ENCODE measurements around the gene DPM3. TPM values are rescaled to one million over a fixed set of nuclear protein-coding genes. Genes with fewer than 3 reads are reported as not detected.
A peak's percentile ranks its signal among the peaks of the same experiment; 100 is the strongest.

The DPM3 gene
- total and polyA plus RNA-seq, 9 of the 15 experiments (the other 6 are each of a cell fraction or from before 2014, with no cell fraction given): 3.7 to 120 (median 36.4) TPM

DNA sequence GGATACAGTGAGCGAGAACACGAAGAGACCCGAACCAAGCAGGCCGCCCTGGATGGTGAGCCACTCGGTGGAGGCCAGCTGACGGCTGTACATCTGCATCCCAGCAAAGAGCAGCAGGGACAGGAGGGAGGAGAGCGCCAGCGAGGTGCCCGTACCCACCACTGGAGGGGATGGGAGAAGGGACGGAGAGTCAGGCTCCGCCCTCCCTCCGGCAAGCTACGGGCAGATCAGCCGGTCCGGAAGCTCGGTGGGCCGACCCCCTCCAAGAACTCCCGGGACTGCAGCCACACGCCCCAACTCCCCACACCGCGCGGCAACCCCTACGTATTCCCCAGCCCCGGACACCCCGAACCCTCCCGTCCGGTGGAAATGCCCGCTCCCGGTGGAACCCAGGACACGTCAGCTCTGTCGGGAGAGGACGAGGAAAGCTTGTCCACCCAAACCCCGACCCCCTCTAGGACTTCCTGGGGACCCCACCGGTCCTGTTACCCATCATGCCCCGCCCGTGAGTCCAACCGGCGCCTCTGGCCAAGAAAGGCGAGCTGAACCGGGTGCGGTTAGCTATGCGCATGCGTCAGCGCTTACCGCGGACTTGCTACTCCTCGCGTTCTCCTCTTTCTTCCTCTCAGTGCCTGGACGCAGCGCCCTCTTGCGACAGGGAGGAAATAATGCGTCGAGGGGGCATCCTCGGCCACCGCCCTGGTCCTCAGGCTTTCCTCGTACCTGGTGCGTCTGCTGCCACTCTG lies 32.6 kb upstream of the DPM3 start, which contains the start of gene KRTCAP2 (continued):
- TF ChIP-seq GABPB1 (CRISPR knock-in tag; IDR thresholded peaks at IDR 0.05) (peak; percentile 65; the same call in 1 of the 2 replicates), EZH2 (IDR thresholded peaks at IDR 0.05; ENCODE audit: borderline replicate concordance, low read depth, low read length) (no peak), ZNF165 (CRISPR knock-in tag; IDR thresholded peaks at IDR 0.05; ENCODE audit: borderline replicate concordance) (0 out of 2 replicates have a peak, but pooled peaks have one; percentile 26), RAD21 (CRISPR knock-in tag; conservative IDR thresholded peaks at IDR 0.05 in 1 of 2, IDR thresholded peaks at IDR 0.05 in 1 of 2) (peak in 1 of 2 experiments; percentile 47; a peak in 3 of 4 replicates), TBP (optimal IDR thresholded peaks at IDR 0.05; ENCODE audit: low read depth, low read length) (peak; percentile 78), POLR2H (tag; IDR thresholded peaks at IDR 0.05; ENCODE audit: low read depth) (no peak), ZNF239 (CRISPR knock-in tag; IDR thresholded peaks at IDR 0.05) (peak; percentile 24; the same call in 1 of the 2 replicates), SMARCE1 (IDR thresholded peaks at IDR 0.05) (0 out of 2 replicates have a peak, but pooled peaks have one; percentile 48), HDAC1 (IDR thresholded peaks at IDR 0.05) (peak in 1 of 2 experiments; percentile 57; a peak in 1 of 4 replicates), POLR3G (IDR thresholded peaks at IDR 0.05; ENCODE audit: extremely low read depth, insufficient read length, insufficient replicate concordance) (no peak), KLF13 (tag; IDR thresholded peaks at IDR 0.05; ENCODE audit: borderline replicate concordance, low read depth) (no peak), ZNF77 (CRISPR knock-in tag; IDR thresholded peaks at IDR 0.05) (no peak)
- TF ChIP-seq, protein P1, sequence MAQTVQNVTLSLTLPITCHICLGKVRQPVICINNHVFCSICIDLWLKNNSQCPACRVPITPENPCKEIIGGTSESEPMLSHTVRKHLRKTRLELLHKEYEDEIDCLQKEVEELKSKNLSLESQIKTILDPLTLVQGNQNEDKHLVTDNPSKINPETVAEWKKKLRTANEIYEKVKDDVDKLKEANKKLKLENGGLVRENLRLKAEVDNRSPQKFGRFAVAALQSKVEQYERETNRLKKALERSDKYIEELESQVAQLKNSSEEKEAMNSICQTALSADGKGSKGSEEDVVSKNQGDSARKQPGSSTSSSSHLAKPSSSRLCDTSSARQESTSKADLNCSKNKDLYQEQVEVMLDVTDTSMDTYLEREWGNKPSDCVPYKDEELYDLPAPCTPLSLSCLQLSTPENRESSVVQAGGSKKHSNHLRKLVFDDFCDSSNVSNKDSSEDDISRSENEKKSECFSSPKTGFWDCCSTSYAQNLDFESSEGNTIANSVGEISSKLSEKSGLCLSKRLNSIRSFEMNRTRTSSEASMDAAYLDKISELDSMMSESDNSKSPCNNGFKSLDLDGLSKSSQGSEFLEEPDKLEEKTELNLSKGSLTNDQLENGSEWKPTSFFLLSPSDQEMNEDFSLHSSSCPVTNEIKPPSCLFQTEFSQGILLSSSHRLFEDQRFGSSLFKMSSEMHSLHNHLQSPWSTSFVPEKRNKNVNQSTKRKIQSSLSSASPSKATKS (CRISPR knock-in tag; IDR thresholded peaks at IDR 0.05): no peak
- TF ChIP-seq, protein P2, sequence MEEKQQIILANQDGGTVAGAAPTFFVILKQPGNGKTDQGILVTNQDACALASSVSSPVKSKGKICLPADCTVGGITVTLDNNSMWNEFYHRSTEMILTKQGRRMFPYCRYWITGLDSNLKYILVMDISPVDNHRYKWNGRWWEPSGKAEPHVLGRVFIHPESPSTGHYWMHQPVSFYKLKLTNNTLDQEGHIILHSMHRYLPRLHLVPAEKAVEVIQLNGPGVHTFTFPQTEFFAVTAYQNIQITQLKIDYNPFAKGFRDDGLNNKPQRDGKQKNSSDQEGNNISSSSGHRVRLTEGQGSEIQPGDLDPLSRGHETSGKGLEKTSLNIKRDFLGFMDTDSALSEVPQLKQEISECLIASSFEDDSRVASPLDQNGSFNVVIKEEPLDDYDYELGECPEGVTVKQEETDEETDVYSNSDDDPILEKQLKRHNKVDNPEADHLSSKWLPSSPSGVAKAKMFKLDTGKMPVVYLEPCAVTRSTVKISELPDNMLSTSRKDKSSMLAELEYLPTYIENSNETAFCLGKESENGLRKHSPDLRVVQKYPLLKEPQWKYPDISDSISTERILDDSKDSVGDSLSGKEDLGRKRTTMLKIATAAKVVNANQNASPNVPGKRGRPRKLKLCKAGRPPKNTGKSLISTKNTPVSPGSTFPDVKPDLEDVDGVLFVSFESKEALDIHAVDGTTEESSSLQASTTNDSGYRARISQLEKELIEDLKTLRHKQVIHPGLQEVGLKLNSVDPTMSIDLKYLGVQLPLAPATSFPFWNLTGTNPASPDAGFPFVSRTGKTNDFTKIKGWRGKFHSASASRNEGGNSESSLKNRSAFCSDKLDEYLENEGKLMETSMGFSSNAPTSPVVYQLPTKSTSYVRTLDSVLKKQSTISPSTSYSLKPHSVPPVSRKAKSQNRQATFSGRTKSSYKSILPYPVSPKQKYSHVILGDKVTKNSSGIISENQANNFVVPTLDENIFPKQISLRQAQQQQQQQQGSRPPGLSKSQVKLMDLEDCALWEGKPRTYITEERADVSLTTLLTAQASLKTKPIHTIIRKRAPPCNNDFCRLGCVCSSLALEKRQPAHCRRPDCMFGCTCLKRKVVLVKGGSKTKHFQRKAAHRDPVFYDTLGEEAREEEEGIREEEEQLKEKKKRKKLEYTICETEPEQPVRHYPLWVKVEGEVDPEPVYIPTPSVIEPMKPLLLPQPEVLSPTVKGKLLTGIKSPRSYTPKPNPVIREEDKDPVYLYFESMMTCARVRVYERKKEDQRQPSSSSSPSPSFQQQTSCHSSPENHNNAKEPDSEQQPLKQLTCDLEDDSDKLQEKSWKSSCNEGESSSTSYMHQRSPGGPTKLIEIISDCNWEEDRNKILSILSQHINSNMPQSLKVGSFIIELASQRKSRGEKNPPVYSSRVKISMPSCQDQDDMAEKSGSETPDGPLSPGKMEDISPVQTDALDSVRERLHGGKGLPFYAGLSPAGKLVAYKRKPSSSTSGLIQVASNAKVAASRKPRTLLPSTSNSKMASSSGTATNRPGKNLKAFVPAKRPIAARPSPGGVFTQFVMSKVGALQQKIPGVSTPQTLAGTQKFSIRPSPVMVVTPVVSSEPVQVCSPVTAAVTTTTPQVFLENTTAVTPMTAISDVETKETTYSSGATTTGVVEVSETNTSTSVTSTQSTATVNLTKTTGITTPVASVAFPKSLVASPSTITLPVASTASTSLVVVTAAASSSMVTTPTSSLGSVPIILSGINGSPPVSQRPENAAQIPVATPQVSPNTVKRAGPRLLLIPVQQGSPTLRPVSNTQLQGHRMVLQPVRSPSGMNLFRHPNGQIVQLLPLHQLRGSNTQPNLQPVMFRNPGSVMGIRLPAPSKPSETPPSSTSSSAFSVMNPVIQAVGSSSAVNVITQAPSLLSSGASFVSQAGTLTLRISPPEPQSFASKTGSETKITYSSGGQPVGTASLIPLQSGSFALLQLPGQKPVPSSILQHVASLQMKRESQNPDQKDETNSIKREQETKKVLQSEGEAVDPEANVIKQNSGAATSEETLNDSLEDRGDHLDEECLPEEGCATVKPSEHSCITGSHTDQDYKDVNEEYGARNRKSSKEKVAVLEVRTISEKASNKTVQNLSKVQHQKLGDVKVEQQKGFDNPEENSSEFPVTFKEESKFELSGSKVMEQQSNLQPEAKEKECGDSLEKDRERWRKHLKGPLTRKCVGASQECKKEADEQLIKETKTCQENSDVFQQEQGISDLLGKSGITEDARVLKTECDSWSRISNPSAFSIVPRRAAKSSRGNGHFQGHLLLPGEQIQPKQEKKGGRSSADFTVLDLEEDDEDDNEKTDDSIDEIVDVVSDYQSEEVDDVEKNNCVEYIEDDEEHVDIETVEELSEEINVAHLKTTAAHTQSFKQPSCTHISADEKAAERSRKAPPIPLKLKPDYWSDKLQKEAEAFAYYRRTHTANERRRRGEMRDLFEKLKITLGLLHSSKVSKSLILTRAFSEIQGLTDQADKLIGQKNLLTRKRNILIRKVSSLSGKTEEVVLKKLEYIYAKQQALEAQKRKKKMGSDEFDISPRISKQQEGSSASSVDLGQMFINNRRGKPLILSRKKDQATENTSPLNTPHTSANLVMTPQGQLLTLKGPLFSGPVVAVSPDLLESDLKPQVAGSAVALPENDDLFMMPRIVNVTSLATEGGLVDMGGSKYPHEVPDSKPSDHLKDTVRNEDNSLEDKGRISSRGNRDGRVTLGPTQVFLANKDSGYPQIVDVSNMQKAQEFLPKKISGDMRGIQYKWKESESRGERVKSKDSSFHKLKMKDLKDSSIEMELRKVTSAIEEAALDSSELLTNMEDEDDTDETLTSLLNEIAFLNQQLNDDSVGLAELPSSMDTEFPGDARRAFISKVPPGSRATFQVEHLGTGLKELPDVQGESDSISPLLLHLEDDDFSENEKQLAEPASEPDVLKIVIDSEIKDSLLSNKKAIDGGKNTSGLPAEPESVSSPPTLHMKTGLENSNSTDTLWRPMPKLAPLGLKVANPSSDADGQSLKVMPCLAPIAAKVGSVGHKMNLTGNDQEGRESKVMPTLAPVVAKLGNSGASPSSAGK (IDR thresholded peaks at IDR 0.05): no peak

Measured in K562 (cell line).